Cardiac septum (tissue), 1 donor: Measurements from ENCODE around the gene AREL1. TPM values are rescaled to one million over a fixed set of nuclear protein-coding genes. Genes with fewer than 3 reads are reported as not detected.

Experiments used
- DNase-seq: peaks from one replicate; pipeline ENCODE4 v3.0.0-alpha.2; 2020; ENCODE audit warnings: low spot score
- intact Hi-C: fragments of 100-400 bp; cut with DNase I; formaldehyde crosslinking; loops from one replicate; pipeline ENCODE4 v1.14.0; 2022
- total RNA-seq: library from RNA; stranded (reverse); fragmentation: NEBNext Ultra II Directional; extraction: Animal tissue kit (Norgen Biotek cat#: 25700); gene quantifications from one replicate; pipeline ENCODE4 v1.2.1, GENCODE V29; 2021
- donor health status: DM: no; HTN: no; CAD: no.

The AREL1 gene
- total RNA-seq, 1 donor from 2014 or later = 21.2 TPM

- intact Hi-C loops = no loop called here
- no peak for DNase-seq
These were observed 67.0 kb downstream of the AREL1 start for GRCh38 chr14:74645756-74646470.

GRCh38 chr14:74645244-74645643 lies 67.6 kb downstream of the AREL1 start:
- intact Hi-C loops = no loop called here
- DNase-seq = no peak

DNA sequence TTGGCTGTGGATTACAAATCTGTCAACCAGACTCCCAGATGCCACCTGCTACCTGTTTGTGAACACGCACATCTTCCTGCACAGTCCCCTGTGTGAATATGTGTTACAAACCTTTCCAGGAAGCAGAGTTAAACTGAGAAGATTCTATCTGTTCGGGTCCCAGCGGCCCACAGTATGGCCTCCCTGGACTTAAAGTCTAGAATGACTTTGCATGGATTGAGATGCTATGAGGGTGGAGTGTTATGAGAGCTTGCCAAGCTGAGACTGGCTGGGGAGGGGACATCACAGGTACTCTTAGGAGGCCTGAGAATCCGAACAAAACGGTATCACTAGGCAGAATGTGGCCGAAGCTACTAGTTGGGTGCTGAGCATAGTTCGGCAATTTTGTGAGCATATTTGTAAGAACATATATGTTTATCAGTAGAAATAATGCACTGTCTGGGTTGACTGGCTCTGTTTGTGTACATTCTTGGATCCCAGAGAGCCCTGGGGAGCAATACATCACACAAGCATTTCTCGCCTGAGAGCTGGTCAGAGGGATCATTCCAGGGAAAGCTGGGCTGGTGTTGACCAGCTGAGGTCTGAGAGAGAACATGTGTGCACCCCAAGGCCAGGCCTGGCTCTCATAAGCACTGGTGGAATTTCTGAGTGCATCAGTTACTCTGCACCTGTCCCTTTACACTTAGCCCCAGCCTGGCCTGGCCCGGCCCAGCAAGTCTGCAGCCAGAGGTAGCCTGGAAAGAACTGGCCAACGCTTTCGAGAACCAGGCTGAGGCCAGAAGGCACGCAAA lies 71.1 kb downstream of the AREL1 start:
- intact Hi-C loops = no loop called here
- DNase-seq = no peak

DNA sequence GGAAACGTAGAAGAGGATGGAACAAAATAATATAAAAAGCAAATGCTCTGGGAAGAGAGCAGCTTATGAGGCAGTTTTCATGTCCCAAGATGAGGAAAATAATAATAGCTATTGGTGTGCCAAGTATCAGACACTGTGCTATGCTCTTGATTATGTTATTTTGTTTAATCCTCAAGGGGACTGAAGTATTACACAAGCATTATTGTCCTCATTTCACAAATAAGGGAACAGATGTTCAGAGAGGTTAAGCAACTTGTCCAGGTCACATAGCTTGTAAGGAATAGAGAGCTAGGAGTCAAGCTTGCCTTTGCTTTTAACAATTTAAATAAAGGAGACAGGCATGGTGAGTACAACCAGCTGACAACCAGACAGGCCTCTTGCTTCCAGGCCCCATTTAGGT lies 73.9 kb downstream of the AREL1 start:
- intact Hi-C loops = no loop called here

DNA sequence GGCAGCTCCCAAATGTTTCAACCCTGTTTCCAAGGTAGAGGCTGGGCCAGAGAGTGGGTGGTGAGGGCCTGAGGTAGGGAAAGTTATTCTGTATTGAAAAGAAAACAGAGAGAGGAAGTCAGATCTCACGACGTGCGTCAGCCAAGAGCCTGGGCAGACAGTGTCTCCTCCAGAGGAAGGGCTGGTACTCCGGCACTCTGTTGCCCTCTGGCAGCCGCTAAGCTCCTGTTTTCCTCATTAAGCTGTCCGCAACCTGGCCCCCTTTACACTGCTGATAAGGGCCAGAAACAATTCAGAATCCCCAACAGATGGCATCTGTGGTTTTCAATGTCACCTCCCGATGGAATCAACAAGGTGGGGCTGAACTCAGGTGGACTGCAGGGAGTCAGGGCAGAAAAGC lies 74.8 kb downstream of the AREL1 start:
- DNase-seq = no peak
- intact Hi-C loops = no loop called here

More for the DNA sequence above, 73.9 kb downstream of the AREL1 start:
- no peak for DNase-seq

- intact Hi-C loops = no loop called here
- no peak for DNase-seq
These were observed 75.7 kb downstream of the AREL1 start for GRCh38 chr14:74637178-74637550.

- intact Hi-C loops = no loop called here
- no peak for DNase-seq
These were observed 76.3 kb downstream of the AREL1 start for GRCh38 chr14:74636424-74637177.

DNA sequence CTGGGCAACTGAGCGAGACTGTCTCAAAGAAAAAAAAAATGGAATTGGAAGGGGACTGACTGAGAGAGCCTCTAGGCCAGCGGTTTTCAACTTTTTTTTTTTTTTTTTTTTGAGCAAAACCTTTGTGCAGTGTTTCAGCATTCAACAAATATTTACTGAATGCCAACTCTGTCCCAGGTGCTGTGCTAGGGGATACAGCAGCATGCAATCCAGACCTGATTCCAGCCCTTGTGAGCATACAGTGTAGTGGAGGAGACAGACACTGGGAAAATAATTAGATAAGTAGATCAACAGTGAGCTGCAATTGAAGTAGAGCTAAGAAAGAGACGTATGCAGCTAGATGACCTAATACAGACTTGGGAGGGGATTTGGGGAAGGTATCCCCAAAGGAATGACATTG lies 77.0 kb downstream of the AREL1 start:
- intact Hi-C loops = no loop called here
- no peak for DNase-seq

DNA sequence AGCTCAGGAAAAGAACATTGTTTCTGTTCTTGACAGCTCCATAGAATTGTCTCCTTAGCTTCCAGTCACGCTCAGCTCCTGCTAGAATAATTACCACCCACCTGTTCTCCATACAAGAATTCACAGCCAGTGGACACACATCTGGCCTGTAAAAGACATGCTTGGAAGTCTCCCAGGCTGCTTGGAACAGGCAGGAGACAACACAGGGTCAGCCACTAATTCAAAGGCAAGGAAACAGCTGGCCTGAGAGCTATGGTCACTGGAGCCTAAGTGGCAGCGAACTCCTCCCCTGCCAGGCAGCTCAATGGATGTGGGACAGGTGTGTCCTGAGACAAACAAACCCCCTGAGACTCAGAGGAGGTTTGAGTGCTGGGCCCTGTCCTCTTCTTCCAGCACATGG lies 77.9 kb downstream of the AREL1 start:
- intact Hi-C loops = no loop called here
- DNase-seq = no peak

GRCh38 chr14:74634481-74634880 lies 78.4 kb downstream of the AREL1 start:
- intact Hi-C loops = no loop called here

DNA sequence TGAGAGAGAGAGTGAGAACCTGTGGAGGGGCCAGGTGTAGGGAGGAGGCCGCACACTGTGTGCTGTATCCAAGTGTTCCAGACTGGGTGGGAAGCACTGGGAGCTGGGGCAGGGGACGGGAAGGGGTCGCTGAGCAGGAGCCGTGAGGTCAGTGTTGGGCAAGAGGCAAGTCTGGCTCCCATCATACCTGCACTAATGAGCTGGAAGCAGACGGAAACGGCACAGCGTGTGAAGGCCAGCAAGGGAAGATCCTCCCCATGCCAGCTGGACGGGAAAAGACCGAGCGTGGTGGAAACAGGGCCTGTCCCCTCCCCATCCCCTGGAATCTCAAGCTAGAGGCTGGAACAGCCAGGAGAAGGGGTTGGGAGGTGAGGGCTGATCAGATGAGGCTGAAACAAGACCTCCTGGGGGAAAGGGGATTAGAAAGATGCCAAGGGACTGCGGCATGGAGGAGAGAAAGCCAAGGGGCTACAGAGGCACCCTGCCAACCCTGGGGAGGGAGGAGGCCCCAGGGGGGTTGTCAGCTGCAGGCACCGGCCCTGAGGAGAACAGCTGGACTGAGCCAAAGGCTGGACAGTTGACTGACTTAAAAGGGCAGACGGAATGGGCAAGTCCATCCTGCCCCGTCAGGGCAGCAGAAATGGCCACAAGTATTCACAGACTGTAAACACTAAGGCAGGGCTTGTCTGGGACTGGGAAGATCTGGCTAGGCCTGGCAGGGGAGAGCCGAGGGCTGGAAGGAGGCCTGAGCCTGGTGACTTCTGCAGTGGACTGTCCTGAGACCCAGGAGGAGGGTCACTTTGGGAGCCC lies 81.8 kb downstream of the AREL1 start:
- intact Hi-C loops = no loop called here
- DNase-seq = no peak

More at GRCh38 chr14:74634481-74634880, 78.4 kb downstream of the AREL1 start:
- no peak for DNase-seq

DNA sequence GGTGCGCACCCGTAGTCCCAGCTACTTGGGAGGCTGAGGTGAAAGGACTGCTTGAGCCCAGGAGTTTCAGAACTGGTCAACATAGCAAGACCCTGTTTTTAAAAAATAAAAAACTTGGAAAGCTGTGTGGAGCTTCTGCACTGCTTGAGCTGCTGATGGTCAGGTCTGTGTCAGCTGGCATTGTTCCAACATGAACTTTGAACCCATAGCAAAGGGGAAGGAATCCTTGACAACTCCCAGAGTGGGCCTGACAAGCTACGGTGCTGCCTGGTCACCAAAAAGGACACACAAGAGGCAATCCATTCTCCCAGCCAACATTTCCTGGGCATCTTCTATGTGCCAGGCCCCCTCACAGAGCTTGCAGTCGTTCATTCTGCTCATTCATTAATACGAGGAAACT lies 84.5 kb downstream of the AREL1 start:
- no peak for DNase-seq
- intact Hi-C loops = no loop called here

DNA sequence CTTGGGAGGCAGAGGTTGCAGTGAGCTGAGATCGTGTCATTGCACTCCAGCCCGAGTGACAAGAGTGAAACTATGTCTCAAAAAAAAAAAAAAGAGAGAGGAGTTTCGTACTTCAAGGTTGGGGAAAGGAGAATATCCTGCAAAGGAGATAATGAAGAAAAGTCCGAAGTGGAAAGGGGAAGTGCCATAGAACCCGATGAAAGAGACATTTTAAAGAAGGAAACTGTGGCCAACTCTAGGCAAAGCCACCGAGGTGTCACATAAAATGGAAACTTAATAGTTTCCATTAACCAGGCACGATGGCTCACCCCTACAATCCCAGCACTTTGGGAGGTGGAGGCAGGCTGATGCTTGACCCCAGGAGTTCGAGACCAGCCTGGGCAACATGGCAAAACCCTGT lies 85.8 kb downstream of the AREL1 start:
- no peak for DNase-seq
- intact Hi-C loops = no loop called here

DNA sequence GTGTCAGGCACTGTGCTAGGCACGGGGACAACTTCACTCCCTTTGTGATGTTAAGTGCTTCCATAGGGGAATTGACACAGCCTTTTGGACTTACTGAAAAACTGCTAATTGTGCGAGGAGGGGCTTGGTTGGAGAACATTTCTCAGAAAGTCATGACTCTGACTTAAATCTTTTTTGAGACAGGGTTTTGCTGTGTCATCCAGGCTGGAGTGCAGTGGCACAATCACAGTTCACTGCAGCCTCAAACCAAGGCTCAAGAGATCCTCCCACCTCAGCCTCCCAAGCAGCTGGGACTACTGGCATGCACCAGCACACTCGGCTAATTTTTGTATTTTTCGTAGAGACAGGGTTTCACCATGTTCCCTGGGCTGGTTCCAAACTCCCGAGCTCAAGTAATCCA lies 90.6 kb downstream of the AREL1 start:
- intact Hi-C loops = no loop called here
- DNase-seq = no peak

- DNase-seq = no peak
These were observed 91.3 kb downstream of the AREL1 start for GRCh38 chr14:74621556-74621955.

DNA sequence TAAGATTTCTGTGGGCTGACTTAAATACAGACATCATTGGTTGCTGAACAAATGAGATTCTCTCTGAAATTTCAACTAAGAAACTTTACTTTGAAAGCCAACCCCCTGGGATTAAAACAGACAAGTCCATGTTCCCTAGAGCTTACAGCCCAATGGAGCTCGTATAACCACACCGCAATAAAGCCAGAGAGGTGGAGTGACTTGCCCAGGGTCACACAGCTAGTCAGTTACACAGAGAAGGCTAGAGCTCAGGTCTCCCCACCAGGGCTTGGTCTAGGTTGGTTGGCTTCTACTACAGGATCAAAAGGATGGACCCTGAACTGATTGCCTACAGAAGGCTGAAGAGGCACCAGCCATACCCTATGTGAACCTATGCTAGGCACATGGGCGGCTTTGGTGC lies 92.0 kb downstream of the AREL1 start:
- intact Hi-C loops = no loop called here
- DNase-seq = no peak

More at GRCh38 chr14:74621556-74621955, 91.3 kb downstream of the AREL1 start:
- intact Hi-C loops = no loop called here

DNA sequence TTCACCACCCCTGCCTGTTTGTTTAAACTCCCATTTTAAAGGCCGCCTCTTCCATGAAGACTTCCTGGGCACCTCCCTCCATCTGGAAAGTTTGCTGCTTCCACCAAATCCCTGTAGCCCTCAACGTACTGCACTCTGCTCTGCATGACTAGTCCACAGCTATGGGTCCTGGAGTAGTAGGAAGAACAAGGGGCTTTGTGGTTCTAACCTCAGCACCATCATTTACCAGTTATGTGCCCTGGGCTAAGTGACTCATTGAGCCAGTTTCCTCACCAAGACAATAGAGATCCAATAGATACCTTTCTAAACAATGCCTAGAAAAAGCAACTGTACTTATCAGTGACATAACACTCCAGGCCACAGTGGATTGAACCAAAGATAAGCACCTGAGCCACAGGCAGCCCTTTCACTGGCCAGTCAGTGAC lies 92.4 kb downstream of the AREL1 start:
- intact Hi-C loops = no loop called here
- no peak for DNase-seq

GRCh38 chr14:74619672-74620131 lies 93.2 kb downstream of the AREL1 start:
- DNase-seq = peak; percentile 90
- intact Hi-C loops = loop anchor here (10.0 kb wide), 1 partner anchor 255 kb away; no protein-coding TSS in a partner anchor
